SK-N-SH (cell line): ENCODE measurements around the gene UQCR11. TPM values are rescaled to one million over a fixed set of nuclear protein-coding genes. Genes with fewer than 3 reads are reported as not detected.

ENCODE experiments used
- CTCF ChIA-PET: fragments of 300-600, 350-600 bp; formaldehyde crosslinking; extraction: SDS; loops from one replicate; lab custom pipeline; 2021; lab: Yijun Ruan, JAX
- POLR2A ChIA-PET: fragments of 350-600 bp; sonication (Branson Sonifier 250); formaldehyde crosslinking; extraction: SDS; loops from one replicate; lab custom pipeline; 2020; ENCODE audit warnings: antibody characterized with exemption, inconsistent platforms; lab: Yijun Ruan, JAX
- DNase-seq: peaks from one replicate; pipeline ENCODE4 v3.0.0; 2012
- H2AFZ ChIP-seq: fragments of 200-600 bp; sonication (generic); 2 replicates; pipeline ENCODE4 v1.8.1; 2016; ENCODE audit warnings: antibody characterized with exemption, mild to moderate bottlenecking, low read depth
- H3F3A ChIP-seq: fragments of 200-600 bp; sonication (generic); replicated peaks from 2 replicates; pipeline ENCODE3; 2016; ENCODE audit warnings: antibody characterized with exemption, mild to moderate bottlenecking; ENCODE audit not compliant: insufficient read depth
- H3K27ac ChIP-seq, 2 experiments: fragments of 200-500 bp in 1 of 2; fragments of 200-600 bp in 1 of 2; sonication (Bioruptor generic) in 1 of 2; sonication (generic), shearing (Covaris generic) in 1 of 2; 2 replicates each; pipeline versions ENCODE4 v1.5.1 to v1.6.1; 2014 to 2016; ENCODE audit warnings: low read depth in 2 of 2, inconsistent platforms in 1 of 2, low read length in 1 of 2, mild to moderate bottlenecking in 1 of 2, mixed read lengths in 1 of 2
- H3K27me3 ChIP-seq: fragments of 200-600 bp; sonication (generic), shearing (Covaris generic); 2 replicates; pipeline ENCODE4 v1.6.1; 2016; ENCODE audit warnings: mixed run types; ENCODE audit not compliant: insufficient read depth
- H3K36me3 ChIP-seq, 2 experiments: fragments of 200-500 bp in 1 of 2; fragments of 200-600 bp in 1 of 2; sonication (Bioruptor generic) in 1 of 2; sonication (generic) in 1 of 2; replicated peaks in 1 of 2; 2 replicates each; pipeline versions ENCODE3 to v1.5.1; 2014 to 2016; ENCODE audit warnings: low read length in 1 of 2, mild to moderate bottlenecking in 1 of 2; ENCODE audit not compliant: insufficient read depth in 2 of 2, control insufficient read depth in 1 of 2
- H3K4me1 ChIP-seq, 2 experiments: fragments of 200-500 bp in 1 of 2; fragments of 200-600 bp in 1 of 2; sonication (Bioruptor generic) in 1 of 2; sonication (generic), shearing (Covaris generic) in 1 of 2; 2 replicates each; pipeline versions ENCODE4 v1.5.1 to v1.6.1; 2014 to 2016; ENCODE audit warnings: low read depth in 1 of 2, low read length in 1 of 2, mixed run types in 1 of 2; ENCODE audit not compliant: insufficient read depth in 2 of 2, control insufficient read depth in 1 of 2
- H3K4me2 ChIP-seq: fragments of 200-600 bp; sonication (generic), shearing (Covaris generic); 2 replicates; pipeline ENCODE4 v1.6.1; 2017; ENCODE audit warnings: mixed run types
- H3K4me3 ChIP-seq, 2 experiments: fragments of 200-500 bp in 1 of 2; fragments of 200-600 bp in 1 of 2; sonication (Bioruptor generic) in 1 of 2; sonication (generic), shearing (Covaris generic) in 1 of 2; 2 replicates each; pipeline versions ENCODE4 v1.5.1 to v1.8.1; 2014 to 2016; ENCODE audit warnings: low read depth in 2 of 2, inconsistent platforms in 1 of 2, low read length in 1 of 2, mild to moderate bottlenecking in 1 of 2, mixed read lengths in 1 of 2, moderate library complexity in 1 of 2
- H3K79me2 ChIP-seq: fragments of 200-600 bp; sonication (generic); 2 replicates; pipeline ENCODE4 v1.8.1; 2017; ENCODE audit warnings: mild to moderate bottlenecking; ENCODE audit not compliant: insufficient read depth
- H3K9ac ChIP-seq: fragments of 200-600 bp; sonication (generic); 2 replicates; pipeline ENCODE4 v1.6.1; 2017; ENCODE audit warnings: mixed run types
- H3K9me2 ChIP-seq: fragments of 200-600 bp; sonication (generic); 2 replicates; pipeline ENCODE4 v1.6.1; 2017; ENCODE audit warnings: mixed run types
- H3K9me3 ChIP-seq: fragments of 200-600 bp; sonication (generic); 2 replicates; pipeline ENCODE4 v1.6.1; 2017; ENCODE audit warnings: mixed run types, mild to moderate bottlenecking, moderate library complexity
- H4K20me1 ChIP-seq: fragments of 200-600 bp; sonication (generic); 2 replicates; pipeline ENCODE4 v1.6.1; 2017; ENCODE audit warnings: mild to moderate bottlenecking, mixed run types; ENCODE audit not compliant: insufficient read depth
- CHD2 ChIP-seq: fragments of 150-350 bp; IDR thresholded peaks from 2 replicates; pipeline ENCODE4 v1.6.1; 2018; ENCODE audit warnings: low read length; ENCODE audit not compliant: partially characterized antibody
- EP300 ChIP-seq, 2 experiments: IDR thresholded peaks; 2 replicates each; pipeline versions ENCODE4 v1.4.0 to v1.6.1; 2012; ENCODE audit warnings: borderline replicate concordance in 1 of 2, low read depth in 1 of 2, low read length in 1 of 2
- FOSL2 ChIP-seq: IDR thresholded peaks from 2 replicates; pipeline ENCODE4 v1.4.0; 2012; ENCODE audit warnings: low read depth, mild to moderate bottlenecking, moderate library complexity, borderline replicate concordance
- FOXJ3 ChIP-seq: sonication (generic); formaldehyde crosslinking; IDR thresholded peaks from 2 replicates; pipeline ENCODE4 v1.5.1; 2020; ENCODE audit warnings: mild to moderate bottlenecking, missing genetic modification reagents
- FOXM1 ChIP-seq: IDR thresholded peaks from 2 replicates; pipeline ENCODE4 v1.4.0; 2012; ENCODE audit warnings: low read depth, mild to moderate bottlenecking
- GABPA ChIP-seq: IDR thresholded peaks from 2 replicates; pipeline ENCODE4 v1.4.0; 2012; ENCODE audit warnings: low read depth, mild to moderate bottlenecking
- GATA2 ChIP-seq: sonication (generic); formaldehyde crosslinking; IDR thresholded peaks from 2 replicates; pipeline ENCODE4 v1.5.0; 2020; ENCODE audit warnings: mild to moderate bottlenecking, missing genetic modification reagents
- IRF3 ChIP-seq: fragments of 150-350 bp; IDR thresholded peaks from 2 replicates; pipeline ENCODE4 v1.6.1; 2016; ENCODE audit warnings: mild to moderate bottlenecking, low read depth, low read length
- PBX3 ChIP-seq: IDR thresholded peaks from 2 replicates; pipeline ENCODE4; 2012
- RAD21 ChIP-seq: IDR thresholded peaks from 2 replicates; pipeline ENCODE4 v1.6.1; 2012; ENCODE audit warnings: mild to moderate bottlenecking, low read length
- RFX5 ChIP-seq: IDR thresholded peaks from 2 replicates; pipeline ENCODE4 v1.6.1; 2012; ENCODE audit warnings: mild to moderate bottlenecking, improper control_type of control experiment, low read length
- RXRA ChIP-seq: IDR thresholded peaks from 2 replicates; pipeline ENCODE4 v1.4.0; 2012; ENCODE audit warnings: low read depth, mild to moderate bottlenecking, borderline replicate concordance
- SMC3 ChIP-seq: IDR thresholded peaks from 2 replicates; pipeline ENCODE4 v1.6.1; 2012; ENCODE audit warnings: low read depth, low read length, improper control_type of control experiment
- TCF12 ChIP-seq: IDR thresholded peaks from 2 replicates; pipeline ENCODE4 v1.4.0; 2012
- YY1 ChIP-seq: IDR thresholded peaks from 2 replicates; pipeline ENCODE4 v1.4.0; 2012; ENCODE audit warnings: low read depth, mild to moderate bottlenecking
- ZBTB33 ChIP-seq: IDR thresholded peaks from 2 replicates; pipeline ENCODE4 v1.4.0; 2012; ENCODE audit warnings: low read depth, borderline replicate concordance
- WGBS: methylation state at CpG from one replicate; pipeline ENCODE4 v1.1.6; 2017; ENCODE audit warnings: low lambda C conversion rate; 5-methylcytosine and 5-hydroxymethylcytosine counted together
- polyA plus RNA-seq, 3 experiments: library from polyadenylated mRNA; depleted of rRNA; stranded (reverse); fragments of >200 nt; gene quantifications; 2 replicates each; pipeline ENCODE4 v1.2.3, GENCODE V29; 2012
- TF ChIP-seq, protein P1 (sequence below): IDR thresholded peaks from 2 replicates; pipeline ENCODE4 v1.4.0; 2012; ENCODE audit warnings: low read depth, borderline replicate concordance
- TF ChIP-seq, protein P2 (sequence below): IDR thresholded peaks from 2 replicates; pipeline ENCODE4 v1.6.1; 2012; ENCODE audit warnings: mild to moderate bottlenecking, low read depth, low read length, moderate library complexity

Gene UQCR11
- polyA plus RNA-seq, 1 of the 3 experiments (the other 2 are of a cell fraction) = 372 TPM

GRCh38 chr19:1646659-1647453, 41.6 kb upstream of the UQCR11 start:
- H3K4me3 ChIP-seq = no peak overlapping the region
- no peak for DNase-seq
- H3K9me3 ChIP-seq = no peaks in the 10 kb centered on the region
- 97% methylated on average over 24 of the region's 29 CpGs for WGBS
- ChIA-PET CTCF (interaction anchor here (0.7 to 0.8 kb wide), 2 partner anchors 22 to 191 kb away, joined by 3 to 4 read pairs; no protein-coding TSS in a partner anchor), POLR2A (no interaction called here)
- H3K4me2 ChIP-seq = no peak overlapping the region
- H3F3A ChIP-seq = peaks cover 7% of the 10 kb centered on the region
- H3K4me1 ChIP-seq = peaks cover 0 to 9% of the 10 kb centered on the region in 2 experiments; a peak in 2 of 4 replicates
- TF ChIP-seq GATA2 (CRISPR knock-in tag) (no peak), FOSL2 (no peak), SMC3 (no peak)
- peaks cover 57% of the 10 kb centered on the region for H4K20me1 ChIP-seq
- no peaks in the 10 kb centered on the region for H3K9me2 ChIP-seq
- peaks cover 66% of the 10 kb centered on the region for H3K79me2 ChIP-seq
- H3K9ac ChIP-seq = no peak overlapping the region
- H3K36me3 ChIP-seq = peaks cover 14 to 50% of the 10 kb centered on the region in 2 experiments
- no peak overlapping the region for H2AFZ ChIP-seq
- H3K27me3 ChIP-seq = no peaks in the 10 kb centered on the region
- no peak overlapping the region for H3K27ac ChIP-seq

DNA sequence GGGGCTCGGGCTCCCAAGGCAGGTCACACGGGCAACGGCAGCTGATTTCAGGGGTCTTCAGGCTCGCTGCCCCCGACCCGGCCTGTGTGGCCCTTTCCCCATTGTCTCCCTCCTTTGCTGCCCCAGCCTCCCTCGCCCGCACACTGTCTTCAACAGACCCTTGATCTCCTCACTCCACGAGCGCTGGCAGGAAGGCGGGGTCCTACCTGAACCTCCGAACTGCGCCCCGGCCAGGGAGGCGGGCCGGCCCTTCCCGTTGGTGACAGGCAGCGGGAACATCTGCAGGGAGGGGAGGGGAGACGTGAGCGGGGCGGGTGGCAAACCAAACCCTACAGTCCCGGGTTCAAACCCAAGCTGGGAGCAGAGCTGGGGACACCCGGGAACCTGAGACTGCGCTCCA, 40.9 kb upstream of the UQCR11 start:
- H3F3A ChIP-seq = peaks cover 7% of the 10 kb centered on the region
- POLR2A ChIA-PET = no interaction called here
- DNase-seq = no peak
- H3K9me2 ChIP-seq = no peaks in the 10 kb centered on the region
- H3K36me3 ChIP-seq = peaks cover 14 to 50% of the 10 kb centered on the region in 2 experiments
- peaks cover 59% of the 10 kb centered on the region for H4K20me1 ChIP-seq
- CTCF ChIA-PET = interaction anchor here (0.8 kb wide), 1 partner anchor 191 kb away, joined by 4 read pairs; no protein-coding TSS in a partner anchor
- H3K9ac ChIP-seq = no peak overlapping the region
- peaks cover 60% of the 10 kb centered on the region for H3K79me2 ChIP-seq
- H3K4me2 ChIP-seq = no peak overlapping the region
- H2AFZ ChIP-seq = no peak overlapping the region
- H3K4me3 ChIP-seq = no peak overlapping the region
- 96% methylated on average over 16 of the region's 24 CpGs for WGBS
- no peaks in the 10 kb centered on the region for H3K9me3 ChIP-seq
- H3K27me3 ChIP-seq = no peaks in the 10 kb centered on the region
- H3K27ac ChIP-seq = no peak overlapping the region
- H3K4me1 ChIP-seq = peaks cover 0 to 9% of the 10 kb centered on the region in 2 experiments; a peak in 2 of 4 replicates
- TF ChIP-seq GABPA (no peak), RXRA (no peak), SMC3 (no peak), RAD21 (no peak), RFX5 (no peak), PBX3 (no peak), IRF3 (no peak), YY1 (no peak), FOXM1 (no peak), ZBTB33 (no peak), FOXJ3 (CRISPR knock-in tag) (no peak), EP300 (IDR thresholded peaks at IDR 0.05; ENCODE audit: borderline replicate concordance in 1 of 2, low read depth in 1 of 2, low read length in 1 of 2) (no peak), TCF12 (no peak), CHD2 (no peak)
- TF ChIP-seq, protein P1, sequence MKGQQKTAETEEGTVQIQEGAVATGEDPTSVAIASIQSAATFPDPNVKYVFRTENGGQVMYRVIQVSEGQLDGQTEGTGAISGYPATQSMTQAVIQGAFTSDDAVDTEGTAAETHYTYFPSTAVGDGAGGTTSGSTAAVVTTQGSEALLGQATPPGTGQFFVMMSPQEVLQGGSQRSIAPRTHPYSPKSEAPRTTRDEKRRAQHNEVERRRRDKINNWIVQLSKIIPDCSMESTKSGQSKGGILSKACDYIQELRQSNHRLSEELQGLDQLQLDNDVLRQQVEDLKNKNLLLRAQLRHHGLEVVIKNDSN = no peak
- TF ChIP-seq, protein P2, sequence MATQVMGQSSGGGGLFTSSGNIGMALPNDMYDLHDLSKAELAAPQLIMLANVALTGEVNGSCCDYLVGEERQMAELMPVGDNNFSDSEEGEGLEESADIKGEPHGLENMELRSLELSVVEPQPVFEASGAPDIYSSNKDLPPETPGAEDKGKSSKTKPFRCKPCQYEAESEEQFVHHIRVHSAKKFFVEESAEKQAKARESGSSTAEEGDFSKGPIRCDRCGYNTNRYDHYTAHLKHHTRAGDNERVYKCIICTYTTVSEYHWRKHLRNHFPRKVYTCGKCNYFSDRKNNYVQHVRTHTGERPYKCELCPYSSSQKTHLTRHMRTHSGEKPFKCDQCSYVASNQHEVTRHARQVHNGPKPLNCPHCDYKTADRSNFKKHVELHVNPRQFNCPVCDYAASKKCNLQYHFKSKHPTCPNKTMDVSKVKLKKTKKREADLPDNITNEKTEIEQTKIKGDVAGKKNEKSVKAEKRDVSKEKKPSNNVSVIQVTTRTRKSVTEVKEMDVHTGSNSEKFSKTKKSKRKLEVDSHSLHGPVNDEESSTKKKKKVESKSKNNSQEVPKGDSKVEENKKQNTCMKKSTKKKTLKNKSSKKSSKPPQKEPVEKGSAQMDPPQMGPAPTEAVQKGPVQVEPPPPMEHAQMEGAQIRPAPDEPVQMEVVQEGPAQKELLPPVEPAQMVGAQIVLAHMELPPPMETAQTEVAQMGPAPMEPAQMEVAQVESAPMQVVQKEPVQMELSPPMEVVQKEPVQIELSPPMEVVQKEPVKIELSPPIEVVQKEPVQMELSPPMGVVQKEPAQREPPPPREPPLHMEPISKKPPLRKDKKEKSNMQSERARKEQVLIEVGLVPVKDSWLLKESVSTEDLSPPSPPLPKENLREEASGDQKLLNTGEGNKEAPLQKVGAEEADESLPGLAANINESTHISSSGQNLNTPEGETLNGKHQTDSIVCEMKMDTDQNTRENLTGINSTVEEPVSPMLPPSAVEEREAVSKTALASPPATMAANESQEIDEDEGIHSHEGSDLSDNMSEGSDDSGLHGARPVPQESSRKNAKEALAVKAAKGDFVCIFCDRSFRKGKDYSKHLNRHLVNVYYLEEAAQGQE = no peak
